ENCODE data around the gene C20orf202. TPM values are rescaled to one million over a fixed set of nuclear protein-coding genes. Genes with fewer than 3 reads are reported as not detected.

C20orf202 gene
- polyA plus RNA-seq, 2 of the 4 experiments (the other 2 are of a cell fraction): 0.12 TPM; not detected in 1

DNA sequence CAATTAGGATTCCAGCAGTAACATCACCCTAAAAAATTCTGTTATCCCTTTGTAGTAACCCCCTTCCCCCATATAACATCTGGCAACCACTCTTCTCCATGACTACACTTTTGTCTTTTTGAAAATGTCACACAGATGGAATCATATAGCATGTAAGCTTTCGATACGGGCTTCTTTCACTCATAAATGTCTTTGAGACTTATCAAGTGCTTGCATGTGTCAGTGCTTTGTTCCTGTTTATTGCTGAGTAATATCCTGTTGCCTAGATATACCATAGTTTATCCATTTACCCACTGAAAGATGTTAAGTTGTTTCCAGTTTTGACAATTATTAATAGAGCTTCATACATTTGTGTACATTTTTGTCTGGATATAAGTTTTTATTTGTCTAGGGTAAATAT is 52.4 kb downstream of the C20orf202 start:
- 85% methylated on average over 2 of the region's 2 CpGs for WGBS (ENCODE audit: missing lambda C conversion rate)
- no peaks in the 10 kb centered on the region for H3K4me1 ChIP-seq
- POLR2A ChIA-PET: no interaction called here
- CTCF ChIA-PET: interaction anchor here (1.1 kb wide), 1 partner anchor 25 kb away, joined by 3 read pairs; no protein-coding TSS in a partner anchor
- peaks cover 11% of the 10 kb centered on the region for H3K9me3 ChIP-seq
- H3K4me3 ChIP-seq: no peak overlapping the region
- FAIRE-seq (no peak), DNase-seq (ENCODE audit: low read depth in 1 of 2, low spot score in 1 of 2) (no peak), ATAC-seq (no peak)
- H3K27ac ChIP-seq: no peak overlapping the region
- no peak overlapping the region for H3K4me2 ChIP-seq
- no peak for TF ChIP-seq KDM1A (IDR thresholded peaks at IDR 0.05; ENCODE audit: low read depth)
- TF ChIP-seq HDAC2 (IDR thresholded peaks at IDR 0.05): no peak
- TF ChIP-seq MYC (IDR thresholded peaks at IDR 0.05; ENCODE audit: borderline replicate concordance, low read length): no peak
- TF ChIP-seq, protein P1, sequence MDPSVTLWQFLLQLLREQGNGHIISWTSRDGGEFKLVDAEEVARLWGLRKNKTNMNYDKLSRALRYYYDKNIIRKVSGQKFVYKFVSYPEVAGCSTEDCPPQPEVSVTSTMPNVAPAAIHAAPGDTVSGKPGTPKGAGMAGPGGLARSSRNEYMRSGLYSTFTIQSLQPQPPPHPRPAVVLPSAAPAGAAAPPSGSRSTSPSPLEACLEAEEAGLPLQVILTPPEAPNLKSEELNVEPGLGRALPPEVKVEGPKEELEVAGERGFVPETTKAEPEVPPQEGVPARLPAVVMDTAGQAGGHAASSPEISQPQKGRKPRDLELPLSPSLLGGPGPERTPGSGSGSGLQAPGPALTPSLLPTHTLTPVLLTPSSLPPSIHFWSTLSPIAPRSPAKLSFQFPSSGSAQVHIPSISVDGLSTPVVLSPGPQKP (IDR thresholded peaks at IDR 0.05; ENCODE audit: low read depth, low read length): no peak
- TF ChIP-seq CHD4 (IDR thresholded peaks at IDR 0.05; ENCODE audit: borderline replicate concordance): no peak
- TF ChIP-seq HOXA7 (CRISPR knock-in tag; IDR thresholded peaks at IDR 0.05): no peak

Other genes with a start within 250 kb of the C20orf202 start
- gene RSPO4, start 201.1 kb upstream of the C20orf202 start, polyA plus RNA-seq (2011; rRNA removed): not detected in 2 replicates
- gene RSPO4, start 201.1 kb upstream of the C20orf202 start, polyA plus RNA-seq (2017; fragmentation: RNase III; extraction: RNeasy Plus Mini Kit Qiagen cat#74134 plus additional on column Dnase treatment): not detected in 3 replicates
- gene PSMF1, start 84.9 kb upstream of the C20orf202 start, polyA plus RNA-seq (2011; rRNA removed): 157 and 168 TPM in 2 replicates
- gene PSMF1, start 84.9 kb upstream of the C20orf202 start, polyA plus RNA-seq (2017; fragmentation: RNase III; extraction: RNeasy Plus Mini Kit Qiagen cat#74134 plus additional on column Dnase treatment): 123 to 145 TPM (median 134 TPM) in 3 replicates
- 2.9 and 3.3 TPM in 2 replicates for gene TMEM74B, start 18.5 kb upstream of the C20orf202 start, polyA plus RNA-seq (2011; rRNA removed)
- 2.8 to 3.7 TPM (median 3.4 TPM) in 3 replicates for gene TMEM74B, start 18.5 kb upstream of the C20orf202 start, polyA plus RNA-seq (2017; fragmentation: RNase III; extraction: RNeasy Plus Mini Kit Qiagen cat#74134 plus additional on column Dnase treatment)
- gene RAD21L1, start 22.6 kb downstream of the C20orf202 start, polyA plus RNA-seq (2011; rRNA removed): not detected in 2 replicates
- not detected in 3 replicates for gene RAD21L1, start 22.6 kb downstream of the C20orf202 start, polyA plus RNA-seq (2017; fragmentation: RNase III; extraction: RNeasy Plus Mini Kit Qiagen cat#74134 plus additional on column Dnase treatment)
- gene SNPH, start 62.8 kb downstream of the C20orf202 start, polyA plus RNA-seq (2011; rRNA removed): 1.1 and 2.0 TPM in 2 replicates
- gene SNPH, start 62.8 kb downstream of the C20orf202 start, polyA plus RNA-seq (2017; fragmentation: RNase III; extraction: RNeasy Plus Mini Kit Qiagen cat#74134 plus additional on column Dnase treatment): 3.6 to 5.2 TPM (median 4.6 TPM) in 3 replicates
- gene SDCBP2, start 125.7 kb downstream of the C20orf202 start, polyA plus RNA-seq (2011; rRNA removed): 0.53 and 0.58 TPM in 2 replicates
- 0.35 to 0.51 TPM (median 0.39 TPM) in 3 replicates for gene SDCBP2, start 125.7 kb downstream of the C20orf202 start, polyA plus RNA-seq (2017; fragmentation: RNase III; extraction: RNeasy Plus Mini Kit Qiagen cat#74134 plus additional on column Dnase treatment)
- gene FKBP1A, start 189.6 kb downstream of the C20orf202 start, polyA plus RNA-seq (2011; rRNA removed): 535 and 848 TPM in 2 replicates
- gene FKBP1A, start 189.6 kb downstream of the C20orf202 start, polyA plus RNA-seq (2017; fragmentation: RNase III; extraction: RNeasy Plus Mini Kit Qiagen cat#74134 plus additional on column Dnase treatment): 375 to 385 TPM (median 377 TPM) in 3 replicates

All from A549 (cell line).